Mesendoderm (in vitro differentiated cells): Measurements from ENCODE around the gene SRRD.

Source experiments
- DNase-seq: peaks from one replicate; pipeline ENCODE4 v3.0.0; 2013
- H2AK5ac ChIP-seq: 2 replicates; pipeline ENCODE4 v1.6.1; 2013; ENCODE audit warnings: low read length, inconsistent platforms
- H2BK120ac ChIP-seq: 2 replicates; pipeline ENCODE4 v1.6.1; 2013; ENCODE audit warnings: low read depth, mild to moderate bottlenecking, low read length, moderate library complexity, mixed read lengths
- H2BK15ac ChIP-seq: replicated peaks from 2 replicates; pipeline ENCODE4 v1.6.1; 2013; ENCODE audit warnings: low read depth, mild to moderate bottlenecking, moderate library complexity
- H2BK5ac ChIP-seq: 2 replicates; pipeline ENCODE4 v1.6.1; 2013; ENCODE audit warnings: low read length, inconsistent platforms
- H3K18ac ChIP-seq: 2 replicates; pipeline ENCODE4 v1.6.1; 2013; ENCODE audit warnings: mild to moderate bottlenecking, low read length, mixed read lengths
- H3K23ac ChIP-seq: one replicate; pipeline ENCODE4 v1.6.1; 2013; ENCODE audit warnings: low read length
- H3K27ac ChIP-seq: 2 replicates; pipeline ENCODE4 v1.5.1; 2013; ENCODE audit warnings: low read depth, mild to moderate bottlenecking, inconsistent platforms, low read length, moderate library complexity
- H3K27me3 ChIP-seq: 2 replicates; pipeline ENCODE4 v1.6.1; 2013; ENCODE audit warnings: low read length, control low read depth, mild to moderate bottlenecking, inconsistent platforms; ENCODE audit not compliant: insufficient read depth, poor library complexity
- H3K36me3 ChIP-seq: 2 replicates; pipeline ENCODE4 v1.6.1; 2013; ENCODE audit warnings: low read length, inconsistent platforms; ENCODE audit not compliant: control insufficient read depth, insufficient read depth
- H3K4ac ChIP-seq: one replicate; pipeline ENCODE4 v1.6.1; 2013; ENCODE audit warnings: low read depth, mild to moderate bottlenecking, low read length, moderate library complexity
- H3K4me1 ChIP-seq: 2 replicates; pipeline ENCODE4 v1.6.1; 2013; ENCODE audit warnings: low read depth, low read length, inconsistent platforms; ENCODE audit not compliant: control insufficient read depth
- H3K4me2 ChIP-seq: 2 replicates; pipeline ENCODE4 v1.6.1; 2013; ENCODE audit warnings: low read length
- H3K4me3 ChIP-seq: 2 replicates; pipeline ENCODE4 v1.5.1; 2013; ENCODE audit warnings: mild to moderate bottlenecking, low read length
- H3K56ac ChIP-seq: one replicate; pipeline ENCODE4 v1.6.1; 2013; ENCODE audit warnings: low read length
- H3K79me1 ChIP-seq: 2 replicates; pipeline ENCODE4 v1.6.1; 2013; ENCODE audit warnings: low read length, inconsistent platforms
- H3K79me2 ChIP-seq: 2 replicates; pipeline ENCODE4 v1.6.1; 2013; ENCODE audit warnings: mild to moderate bottlenecking, low read length; ENCODE audit not compliant: control insufficient read depth, insufficient read depth
- H3K9ac ChIP-seq: 2 replicates; pipeline ENCODE4 v1.6.1; 2013; ENCODE audit warnings: low read length, inconsistent platforms
- H4K5ac ChIP-seq: one replicate; pipeline ENCODE4 v1.6.1; 2013; ENCODE audit warnings: low read length
- H4K8ac ChIP-seq: one replicate; pipeline ENCODE4 v1.6.1; 2013; ENCODE audit warnings: low read depth, mild to moderate bottlenecking, control low read depth, low read length, moderate library complexity
- WGBS: extraction: QIAGEN DNeasy Blood & Tissue Kit; methylation state at CpG from one replicate; pipeline ENCODE4 v1.1.7; 2013; ENCODE audit warnings: low lambda C conversion rate, missing lambda C conversion rate; ENCODE audit not compliant: insufficient coverage; ENCODE audit errors: extremely low coverage; 5-methylcytosine and 5-hydroxymethylcytosine counted together

The SRRD gene

DNA sequence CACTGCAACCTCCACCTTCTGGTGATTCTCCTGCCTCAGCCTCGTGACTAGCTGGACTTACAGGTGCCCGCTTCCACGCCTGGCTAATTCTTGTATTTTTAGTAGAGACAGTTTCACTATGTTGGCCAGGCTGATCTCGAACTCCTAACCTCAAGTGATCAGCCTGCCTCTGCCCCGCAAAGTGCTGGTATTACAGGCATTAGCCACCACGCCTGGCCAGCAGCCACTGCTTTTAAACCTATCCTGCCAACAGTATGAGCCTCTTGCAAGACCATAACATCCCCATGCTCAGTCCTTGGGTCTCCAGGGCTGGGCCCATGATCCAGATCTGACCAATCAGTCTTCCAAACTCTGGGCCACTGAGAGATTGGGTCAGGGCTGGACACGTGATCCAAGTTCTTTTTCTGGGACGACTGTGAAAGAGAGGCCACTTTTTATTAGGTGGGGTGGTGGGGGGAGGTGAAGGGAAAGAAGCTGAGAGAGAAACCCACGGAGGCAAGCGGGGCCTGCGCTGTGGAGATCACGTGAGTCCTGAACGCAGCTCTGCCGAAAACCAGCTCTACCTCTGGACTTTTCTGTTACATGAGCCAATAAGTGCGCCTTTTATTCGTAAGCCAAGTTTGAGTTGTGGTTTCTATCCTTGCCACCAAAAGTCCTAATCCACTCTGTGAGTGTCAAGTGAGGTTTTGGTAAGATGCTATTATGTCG is 36.7 kb upstream of the SRRD start:
- no peak for DNase-seq
- no peak overlapping the region for H4K5ac ChIP-seq
- no peak overlapping the region for H3K23ac ChIP-seq
- H3K79me1 ChIP-seq: no peaks in the 10 kb centered on the region
- no peaks in the 10 kb centered on the region for H3K4me1 ChIP-seq
- H3K18ac ChIP-seq: no peak overlapping the region
- no CpG with 5 or more reads among the region's 17 CpGs for WGBS
- no peak overlapping the region for H3K4me2 ChIP-seq
- no peak overlapping the region for H2BK120ac ChIP-seq
- no peaks in the 10 kb centered on the region for H3K79me2 ChIP-seq
- H3K4ac ChIP-seq: no peak overlapping the region
- H3K9ac ChIP-seq: no peak overlapping the region
- H3K56ac ChIP-seq: no peak overlapping the region
- no peaks in the 10 kb centered on the region for H3K27me3 ChIP-seq
- H3K27ac ChIP-seq: no peak overlapping the region
- no peak overlapping the region for H4K8ac ChIP-seq
- no peak overlapping the region for H2AK5ac ChIP-seq
- H3K36me3 ChIP-seq: peaks cover 2% of the 10 kb centered on the region
- H2BK15ac ChIP-seq: no peak overlapping the region
- no peak overlapping the region for H2BK5ac ChIP-seq
- H3K4me3 ChIP-seq: no peak overlapping the region

DNA sequence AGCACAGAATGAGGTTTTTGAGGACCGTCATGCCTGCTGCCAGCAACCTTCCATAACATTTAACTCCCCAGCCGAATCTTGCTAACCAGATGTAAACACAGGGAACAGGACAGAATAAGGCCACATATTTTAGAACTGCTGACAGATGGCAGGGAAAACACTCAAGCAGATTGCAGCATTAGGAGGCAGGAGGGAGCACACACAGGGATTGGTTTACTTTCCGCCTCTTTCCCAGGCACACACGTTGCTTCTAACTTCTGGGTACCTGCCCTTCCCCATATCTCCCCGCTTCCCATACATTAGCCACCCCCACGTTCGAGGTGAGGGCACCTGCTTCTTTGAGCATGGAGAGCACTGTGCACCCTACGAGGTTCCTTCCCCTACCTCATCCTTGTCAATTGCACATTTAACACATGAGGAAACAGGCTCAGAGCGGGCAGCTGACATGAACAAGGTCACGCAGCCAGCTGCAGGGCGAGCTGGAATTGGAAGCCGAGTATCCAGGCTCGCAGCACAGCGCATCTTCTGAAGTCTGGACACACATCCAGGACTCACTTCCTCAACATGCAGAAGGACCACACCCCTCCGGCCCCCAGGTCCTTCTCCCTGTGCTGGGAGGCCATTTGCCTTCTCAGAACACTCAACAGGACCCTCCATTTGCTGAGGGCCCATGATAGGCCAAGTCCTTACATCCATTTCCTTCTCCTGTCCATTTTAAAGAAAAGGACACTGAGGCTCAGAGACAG is 35.9 kb upstream of the SRRD start:
- H2BK5ac ChIP-seq: no peak overlapping the region
- H4K8ac ChIP-seq: no peak overlapping the region
- no peak overlapping the region for H3K27ac ChIP-seq
- no peaks in the 10 kb centered on the region for H3K4me1 ChIP-seq
- no peak for DNase-seq
- H3K18ac ChIP-seq: no peak overlapping the region
- H2AK5ac ChIP-seq: no peak overlapping the region
- H3K4me3 ChIP-seq: no peak overlapping the region
- no peak overlapping the region for H3K4ac ChIP-seq
- H2BK15ac ChIP-seq: no peak overlapping the region
- H3K56ac ChIP-seq: no peak overlapping the region
- H3K4me2 ChIP-seq: no peak overlapping the region
- no peaks in the 10 kb centered on the region for H3K79me1 ChIP-seq
- H3K79me2 ChIP-seq: no peaks in the 10 kb centered on the region
- WGBS: no CpG with 5 or more reads among the region's 15 CpGs
- no peak overlapping the region for H3K9ac ChIP-seq
- H3K36me3 ChIP-seq: peaks cover 2% of the 10 kb centered on the region
- H3K23ac ChIP-seq: no peak overlapping the region
- no peak overlapping the region for H4K5ac ChIP-seq
- no peaks in the 10 kb centered on the region for H3K27me3 ChIP-seq
- no peak overlapping the region for H2BK120ac ChIP-seq

DNA sequence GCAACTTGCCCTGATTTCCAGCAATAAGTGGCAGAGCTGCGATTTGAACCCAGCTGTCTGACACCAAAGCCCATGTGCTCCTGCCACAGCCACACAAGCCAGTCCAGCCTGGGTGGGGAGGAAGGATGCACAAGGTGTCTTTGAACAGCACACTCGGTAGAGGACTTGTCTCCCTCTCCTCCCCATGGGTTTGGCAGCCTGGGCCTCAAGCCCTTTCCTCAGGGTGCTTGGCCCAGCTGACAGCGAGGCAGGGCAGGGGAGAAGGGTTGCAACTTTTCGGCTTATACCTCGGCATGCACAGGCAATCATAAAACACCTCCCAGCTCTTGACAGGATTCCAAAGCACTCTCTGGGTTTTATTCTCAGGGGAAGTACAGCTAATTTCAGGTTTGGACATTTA is 35.3 kb upstream of the SRRD start:
- H3K4me1 ChIP-seq: no peaks in the 10 kb centered on the region
- no CpG with 5 or more reads among the region's 5 CpGs for WGBS
- no peak overlapping the region for H2BK5ac ChIP-seq
- no peak overlapping the region for H3K18ac ChIP-seq
- no peak overlapping the region for H3K56ac ChIP-seq
- no peak overlapping the region for H4K8ac ChIP-seq
- no peak overlapping the region for H3K4me2 ChIP-seq
- no peak overlapping the region for H3K4me3 ChIP-seq
- H3K79me1 ChIP-seq: no peaks in the 10 kb centered on the region
- H3K23ac ChIP-seq: no peak overlapping the region
- H3K9ac ChIP-seq: no peak overlapping the region
- H3K4ac ChIP-seq: no peak overlapping the region
- no peak overlapping the region for H2BK15ac ChIP-seq
- no peak overlapping the region for H2AK5ac ChIP-seq
- no peak overlapping the region for H3K27ac ChIP-seq
- no peak overlapping the region for H4K5ac ChIP-seq
- H2BK120ac ChIP-seq: no peak overlapping the region
- H3K79me2 ChIP-seq: no peaks in the 10 kb centered on the region
- H3K36me3 ChIP-seq: peaks cover 2% of the 10 kb centered on the region
- no peaks in the 10 kb centered on the region for H3K27me3 ChIP-seq
- DNase-seq: no peak

DNA sequence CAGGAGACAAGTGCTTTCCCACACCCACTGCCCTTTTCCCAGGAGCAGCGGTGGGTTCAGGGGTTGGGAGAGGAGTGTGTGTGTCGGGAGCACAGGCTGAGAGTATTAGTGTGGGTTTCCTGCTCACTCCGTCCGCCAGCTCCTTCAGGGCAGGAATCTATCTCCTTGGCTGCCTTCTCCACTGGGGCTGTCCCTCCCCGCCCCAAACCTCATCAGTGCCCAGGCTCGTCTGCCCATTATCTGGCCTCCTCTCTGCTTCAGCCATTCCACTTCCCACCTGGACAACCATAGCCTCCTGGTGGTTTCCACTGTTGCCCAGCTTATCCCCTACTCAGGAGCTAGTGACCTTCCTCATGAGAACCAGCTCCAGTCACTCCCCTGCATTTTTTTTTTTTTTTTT is 34.7 kb upstream of the SRRD start:
- no peak overlapping the region for H3K9ac ChIP-seq
- no peaks in the 10 kb centered on the region for H3K79me2 ChIP-seq
- no peak overlapping the region for H4K5ac ChIP-seq
- H4K8ac ChIP-seq: no peak overlapping the region
- no peaks in the 10 kb centered on the region for H3K27me3 ChIP-seq
- no peak overlapping the region for H2AK5ac ChIP-seq
- no peak overlapping the region for H3K4me3 ChIP-seq
- H3K4ac ChIP-seq: no peak overlapping the region
- H3K23ac ChIP-seq: no peak overlapping the region
- no peak for DNase-seq
- H3K36me3 ChIP-seq: peaks cover 2% of the 10 kb centered on the region
- no peaks in the 10 kb centered on the region for H3K4me1 ChIP-seq
- H2BK15ac ChIP-seq: no peak overlapping the region
- H2BK120ac ChIP-seq: no peak overlapping the region
- no peak overlapping the region for H3K4me2 ChIP-seq
- H3K56ac ChIP-seq: no peak overlapping the region
- no CpG with 5 or more reads among the region's 6 CpGs for WGBS
- H3K79me1 ChIP-seq: no peaks in the 10 kb centered on the region
- H2BK5ac ChIP-seq: no peak overlapping the region
- no peak overlapping the region for H3K27ac ChIP-seq
- no peak overlapping the region for H3K18ac ChIP-seq

DNA sequence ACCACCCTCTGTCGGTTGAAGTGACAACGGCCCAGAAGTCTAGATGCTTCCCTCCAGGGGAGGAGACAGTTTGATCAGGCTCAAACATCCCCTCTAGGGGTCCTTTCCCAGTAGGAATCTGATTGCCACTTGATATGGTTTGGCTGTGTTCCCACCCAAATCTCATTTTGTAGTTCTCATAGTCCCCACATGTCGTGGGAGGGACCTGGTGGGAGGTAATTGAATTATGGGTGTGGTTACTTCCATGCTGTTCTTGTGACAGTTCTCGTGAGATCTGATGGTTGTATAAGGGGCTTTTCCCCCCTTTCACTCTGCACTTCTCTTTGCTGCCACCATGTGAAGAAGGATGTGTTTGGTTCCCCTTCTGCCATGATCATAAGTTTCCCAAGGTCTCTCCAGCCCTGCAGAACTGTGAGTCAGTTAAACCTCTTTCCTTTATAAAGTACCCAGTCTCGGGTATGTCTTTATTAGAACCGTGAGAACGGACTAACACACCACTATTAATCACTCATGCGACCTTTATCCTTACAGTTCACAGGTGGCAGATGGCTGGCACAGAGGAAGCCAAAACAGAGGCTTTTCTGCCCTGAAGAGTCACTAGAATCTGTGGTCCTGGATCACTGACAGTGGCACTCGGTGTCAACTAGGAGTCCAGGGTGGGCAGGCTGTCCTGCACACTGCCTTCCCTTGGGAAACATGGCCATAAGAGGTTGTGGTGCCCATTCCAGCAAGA is 33.1 kb upstream of the SRRD start:
- Histone ChIP-seq H3K9ac (no peak overlapping the region), H2AK5ac (no peak overlapping the region), H3K4me2 (no peak overlapping the region), H2BK15ac (no peak overlapping the region), H3K4me3 (no peak overlapping the region), H3K27ac (no peak overlapping the region), H3K4me1 (no peaks in the 10 kb centered on the region), H3K79me2 (no peaks in the 10 kb centered on the region), H4K5ac (no peak overlapping the region), H3K23ac (no peak overlapping the region), H3K36me3 (peaks cover 2% of the 10 kb centered on the region), H3K27me3 (no peaks in the 10 kb centered on the region), H3K56ac (no peak overlapping the region), H4K8ac (no peak overlapping the region), H2BK120ac (no peak overlapping the region), H2BK5ac (no peak overlapping the region), H3K4ac (no peak overlapping the region), H3K79me1 (no peaks in the 10 kb centered on the region), H3K18ac (no peak overlapping the region)
- DNase-seq: peak; percentile 40
- WGBS: no CpG with 5 or more reads among the region's 9 CpGs
